HUES64 (cell line): ENCODE measurements around the gene GOLT1A.

Experiments
- H3K27ac ChIP-seq: 2 replicates; pipeline ENCODE4 v1.7.0; 2013; ENCODE audit warnings: low read depth, low read length, inconsistent platforms
- H3K27me3 ChIP-seq: 2 replicates; pipeline ENCODE4 v1.6.1; 2013; ENCODE audit warnings: mild to moderate bottlenecking, low read length; ENCODE audit not compliant: insufficient read depth
- H3K36me3 ChIP-seq: 2 replicates; pipeline ENCODE4 v1.6.1; 2013; ENCODE audit warnings: mild to moderate bottlenecking, low read length; ENCODE audit not compliant: insufficient read depth
- H3K4me1 ChIP-seq: 2 replicates; pipeline ENCODE4 v1.6.1; 2013; ENCODE audit warnings: mild to moderate bottlenecking, low read length, moderate library complexity; ENCODE audit not compliant: insufficient read depth
- H3K4me3 ChIP-seq: 2 replicates; pipeline ENCODE4 v1.5.1; 2013; ENCODE audit warnings: mild to moderate bottlenecking, low read length, moderate library complexity
- H3K9ac ChIP-seq: 2 replicates; pipeline ENCODE4 v1.6.1; 2013; ENCODE audit warnings: mild to moderate bottlenecking, low read depth, low read length
- H3K9me3 ChIP-seq: 2 replicates; pipeline ENCODE4 v1.6.1; 2013; ENCODE audit warnings: low read depth, low read length; ENCODE audit not compliant: insufficient read depth
- WGBS: fragments of 150-250, 120-280 bp; methylation state at CpG from one replicate; pipeline ENCODE4 v1.1.7; 2013; ENCODE audit warnings: missing lambda C conversion rate; 5-methylcytosine and 5-hydroxymethylcytosine counted together

GOLT1A gene

GRCh38 chr1:204170494-204171155 is 43.2 kb downstream of the GOLT1A start:
- Histone ChIP-seq H3K27me3 (peaks cover 3% of the 10 kb centered on the region; the same call in 1 of the 2 replicates), H3K27ac (no peak overlapping the region), H3K9ac (no peak overlapping the region), H3K4me3 (no peak overlapping the region), H3K9me3 (peaks cover 29% of the 10 kb centered on the region), H3K36me3 (no peaks in the 10 kb centered on the region), H3K4me1 (no peaks in the 10 kb centered on the region)
- WGBS: 90% methylated on average over 3 of the region's 3 CpGs

- 96% methylated on average over 3 of the region's 4 CpGs for WGBS
- H3K27me3 ChIP-seq: peaks cover 2% of the 10 kb centered on the region; the same call in 1 of the 2 replicates
- peaks cover 29% of the 10 kb centered on the region for H3K9me3 ChIP-seq
- H3K4me3 ChIP-seq: no peak overlapping the region
- no peak overlapping the region for H3K27ac ChIP-seq
- no peaks in the 10 kb centered on the region for H3K4me1 ChIP-seq
- no peak overlapping the region for H3K9ac ChIP-seq
- H3K36me3 ChIP-seq: no peaks in the 10 kb centered on the region
Observed at GRCh38 chr1:204169858-204170257, 43.9 kb downstream of the GOLT1A start.

GRCh38 chr1:204167730-204168129 is 46.1 kb downstream of the GOLT1A start:
- Histone ChIP-seq H3K9ac (no peak overlapping the region), H3K27me3 (no peaks in the 10 kb centered on the region), H3K4me1 (no peaks in the 10 kb centered on the region), H3K36me3 (no peaks in the 10 kb centered on the region), H3K4me3 (no peak overlapping the region), H3K9me3 (peaks cover 29% of the 10 kb centered on the region), H3K27ac (no peak overlapping the region)
- 87% methylated on average over 5 of the region's 5 CpGs for WGBS

- 86% methylated on average over 5 of the region's 5 CpGs for WGBS
- Histone ChIP-seq H3K9me3 (peaks cover 25% of the 10 kb centered on the region), H3K9ac (no peak within 1 kb of the TSS), H3K27me3 (no peaks in the 10 kb centered on the region), H3K36me3 (no peaks in the 10 kb centered on the region), H3K27ac (no peak within 1 kb of the TSS), H3K4me3 (no peak within 1 kb of the TSS), H3K4me1 (no peaks in the 10 kb centered on the region)
Observed at GRCh38 chr1:204166219-204166618, 47.6 kb downstream of the GOLT1A start, which contains the start of gene REN. TSS of gene REN (minus strand) at chr1:204166337. CDS start at chr1:204166293, 44 bp downstream.

GRCh38 chr1:204162494-204163074 is 51.2 kb downstream of the GOLT1A start:
- Histone ChIP-seq H3K9me3 (no peaks in the 10 kb centered on the region), H3K27ac (no peak overlapping the region), H3K36me3 (no peaks in the 10 kb centered on the region), H3K27me3 (no peaks in the 10 kb centered on the region), H3K4me1 (no peaks in the 10 kb centered on the region), H3K9ac (no peak overlapping the region), H3K4me3 (no peak overlapping the region)
- WGBS: 21% methylated on average over 7 of the region's 7 CpGs

GRCh38 chr1:204161609-204162493 is 51.9 kb downstream of the GOLT1A start:
- Histone ChIP-seq H3K27ac (no peak overlapping the region), H3K9me3 (no peaks in the 10 kb centered on the region), H3K9ac (no peak overlapping the region), H3K4me3 (no peak overlapping the region), H3K36me3 (no peaks in the 10 kb centered on the region), H3K4me1 (no peaks in the 10 kb centered on the region), H3K27me3 (no peaks in the 10 kb centered on the region)
- 85% methylated on average over 14 of the region's 14 CpGs for WGBS

- no peaks in the 10 kb centered on the region for H3K9me3 ChIP-seq
- H3K27ac ChIP-seq: no peak overlapping the region
- H3K36me3 ChIP-seq: no peaks in the 10 kb centered on the region
- 84% methylated on average over 6 of the region's 6 CpGs for WGBS
- no peaks in the 10 kb centered on the region for H3K4me1 ChIP-seq
- peaks cover 1% of the 10 kb centered on the region for H3K27me3 ChIP-seq
- no peak overlapping the region for H3K9ac ChIP-seq
- H3K4me3 ChIP-seq: no peak overlapping the region
Observed at GRCh38 chr1:204157962-204158361, 55.8 kb downstream of the GOLT1A start.

- H3K4me1 ChIP-seq: 0 out of 2 replicates have a peak, but pooled peaks cover 6% of the 10 kb centered on the region
- 89% methylated on average over 10 of the region's 10 CpGs for WGBS
- no peak overlapping the region for H3K9ac ChIP-seq
- H3K27ac ChIP-seq: no peak overlapping the region
- H3K36me3 ChIP-seq: no peaks in the 10 kb centered on the region
- no peak overlapping the region for H3K4me3 ChIP-seq
- H3K9me3 ChIP-seq: no peaks in the 10 kb centered on the region
- H3K27me3 ChIP-seq: peaks cover 17% of the 10 kb centered on the region
Observed at GRCh38 chr1:204155881-204156280, 57.9 kb downstream of the GOLT1A start.

GRCh38 chr1:204154568-204155255 is 59.1 kb downstream of the GOLT1A start:
- H3K27ac ChIP-seq: no peak overlapping the region
- WGBS: 94% methylated on average over 15 of the region's 15 CpGs
- no peak overlapping the region for H3K4me3 ChIP-seq
- no peaks in the 10 kb centered on the region for H3K36me3 ChIP-seq
- peaks cover 19% of the 10 kb centered on the region for H3K27me3 ChIP-seq
- peaks cover 6% of the 10 kb centered on the region; the same call in 1 of the 2 replicates for H3K4me1 ChIP-seq
- no peak overlapping the region for H3K9ac ChIP-seq
- no peaks in the 10 kb centered on the region for H3K9me3 ChIP-seq

- Histone ChIP-seq H3K4me1 (peaks cover 8% of the 10 kb centered on the region; the same call in 1 of the 2 replicates), H3K36me3 (no peaks in the 10 kb centered on the region), H3K27ac (no peak overlapping the region), H3K9ac (no peak overlapping the region), H3K4me3 (no peak overlapping the region), H3K9me3 (no peaks in the 10 kb centered on the region), H3K27me3 (peaks cover 19% of the 10 kb centered on the region)
- WGBS: 92% methylated on average over 5 of the region's 5 CpGs
Observed at GRCh38 chr1:204153667-204154066, 60.1 kb downstream of the GOLT1A start.
